CD4-positive, alpha-beta T cell treated with Interleukin-10 for 1 hour (primary cell): ENCODE data around the gene CASK.
"Not testable (repeated sequence)": the region's sequence is repeated elsewhere in the genome, so short reads cannot be mapped to it uniquely, and the experiment has no call there.

ENCODE experiments used
- DNase-seq: peaks from one replicate; pipeline ENCODE4 v3.0.0-alpha.2; 2020

The CASK gene

GRCh38 chrX:41553688-41554087 is 369.7 kb downstream of the CASK start:
- no peak for DNase-seq

- no peak for DNase-seq
Measured at GRCh38 chrX:41548411-41548810, 374.9 kb downstream of the CASK start.

- DNase-seq, result no peak
Measured at GRCh38 chrX:41543668-41544067, 379.7 kb downstream of the CASK start.

- DNase-seq, result no peak
Measured at GRCh38 chrX:41543025-41543424, 380.3 kb downstream of the CASK start.

- DNase-seq, result no peak
Measured at GRCh38 chrX:41542536-41542935, 380.8 kb downstream of the CASK start.

DNA sequence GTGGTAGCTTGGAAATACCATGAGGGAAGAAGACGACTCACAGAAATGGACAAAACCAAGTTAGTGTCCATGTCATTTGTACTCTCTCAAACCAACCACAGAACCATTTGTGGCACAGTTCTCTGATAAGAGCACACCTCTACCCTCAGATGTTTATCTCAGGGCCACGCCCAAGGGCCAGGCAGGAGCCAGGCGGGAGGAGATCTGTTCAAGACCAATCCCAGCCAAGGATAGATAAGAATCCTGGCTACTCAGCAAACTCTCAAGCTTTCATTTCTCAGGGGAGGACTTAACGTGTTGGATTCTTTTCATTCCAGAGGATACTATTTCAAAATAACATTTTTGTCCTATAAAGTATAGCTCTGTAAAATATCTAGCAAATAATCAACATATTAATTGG is 381.2 kb downstream of the CASK start:
- no peak for DNase-seq

GRCh38 chrX:41541386-41541785 is 382.0 kb downstream of the CASK start:
- no peak for DNase-seq

- DNase-seq, result no peak
Measured at GRCh38 chrX:41538707-41539106, 384.6 kb downstream of the CASK start.

GRCh38 chrX:41530085-41530484 is 393.3 kb downstream of the CASK start:
- DNase-seq, result no peak

GRCh38 chrX:41529221-41529620 is 394.1 kb downstream of the CASK start:
- DNase-seq, result no peak

DNA sequence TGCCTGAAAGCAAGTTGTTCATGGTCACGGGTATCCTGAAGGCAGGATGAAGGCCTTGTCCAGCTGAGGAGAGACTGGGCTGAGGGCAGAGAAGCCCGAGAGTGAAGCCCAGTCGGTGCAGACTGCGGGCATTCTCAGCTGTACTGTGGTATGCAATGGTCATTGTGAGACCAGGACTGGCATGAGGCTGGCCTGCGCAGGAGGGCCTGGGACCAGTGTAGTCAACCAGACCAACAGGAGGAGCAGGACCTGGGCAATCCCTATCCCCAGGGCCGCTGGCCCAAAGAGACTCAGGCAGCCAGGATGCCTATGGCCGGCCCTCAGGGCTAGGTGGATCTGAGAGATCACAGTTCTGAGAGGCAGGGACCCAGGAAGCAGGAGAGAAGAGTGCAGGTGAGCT is 394.6 kb downstream of the CASK start:
- DNase-seq, result no peak

DNA sequence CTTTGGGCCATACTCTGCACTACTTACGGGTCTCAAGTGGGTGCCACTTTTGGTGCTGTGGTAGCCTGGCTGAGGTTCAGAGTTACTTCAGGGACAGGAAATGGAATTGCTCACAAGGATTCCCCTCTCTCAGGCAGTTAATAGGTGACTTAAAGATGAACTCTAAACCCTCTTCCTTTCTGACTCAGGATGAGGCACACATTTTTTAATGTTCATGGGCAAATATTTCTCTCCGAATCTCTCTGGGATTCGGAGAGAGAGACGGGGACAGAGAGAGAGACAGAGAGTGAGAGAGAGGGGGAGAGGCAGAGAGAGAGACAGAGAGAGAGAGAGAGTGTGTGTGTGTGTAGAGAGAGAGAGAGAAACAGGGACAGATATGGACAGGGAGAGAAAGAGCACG is 396.4 kb downstream of the CASK start:
- no peak for DNase-seq

DNA sequence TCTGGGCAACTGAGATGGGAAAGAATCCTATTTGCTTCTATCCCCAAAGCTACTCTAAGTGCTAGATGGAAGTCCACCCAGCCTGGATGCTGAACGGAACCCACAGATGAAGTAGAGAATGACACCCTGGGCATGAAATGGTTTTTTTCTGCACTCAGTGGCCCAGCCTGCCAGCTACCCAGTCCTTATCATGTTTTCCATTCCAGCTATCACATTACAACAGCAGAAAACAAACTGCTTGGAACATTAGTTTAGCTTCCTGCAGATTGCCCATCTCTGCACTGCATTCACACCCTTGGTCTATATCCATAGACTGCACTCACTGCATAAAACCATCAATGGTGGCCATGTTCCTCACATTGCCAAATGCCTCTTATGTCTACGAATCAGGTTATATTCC is 397.1 kb downstream of the CASK start:
- no peak for DNase-seq

DNA sequence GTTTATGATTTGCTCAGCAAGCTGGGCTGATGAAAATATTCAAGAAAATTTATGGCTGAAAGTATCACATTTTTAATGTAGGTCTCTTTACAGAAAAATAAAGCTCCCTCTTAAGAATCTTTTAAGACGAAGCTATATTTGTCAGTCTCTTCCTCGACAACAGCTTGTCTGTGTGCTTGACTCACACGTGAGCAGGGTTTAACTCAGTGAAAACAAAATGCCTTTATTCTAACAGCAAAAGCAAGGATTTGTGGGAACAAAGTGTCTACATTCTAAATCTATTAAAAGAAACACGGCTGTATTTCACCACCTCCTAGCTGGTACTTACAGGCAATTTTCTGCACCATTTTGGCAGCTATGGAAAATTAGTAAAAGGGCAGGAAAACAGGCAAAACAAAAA is 400.7 kb downstream of the CASK start:
- no peak for DNase-seq

DNA sequence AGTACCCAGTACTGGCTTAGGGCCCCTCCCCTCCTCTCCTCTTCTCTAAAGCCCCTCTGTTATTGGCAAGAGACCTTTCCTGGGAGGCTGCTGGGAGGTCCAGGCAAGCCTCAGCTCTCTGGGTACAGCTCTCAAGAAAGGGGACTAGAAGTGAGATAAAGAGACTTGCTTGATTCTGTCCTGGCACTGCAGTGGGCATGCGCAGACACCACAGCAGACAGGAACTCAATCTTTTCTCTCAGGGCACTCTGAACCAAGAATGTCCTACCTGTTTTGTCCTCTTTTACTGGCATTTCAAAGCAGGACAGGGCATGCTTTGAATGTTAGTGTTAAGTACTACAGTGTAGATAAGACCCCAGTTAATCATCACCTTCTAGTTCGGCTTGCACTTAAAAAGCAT is 401.3 kb downstream of the CASK start:
- DNase-seq, result no peak

- no peak for DNase-seq
Measured at GRCh38 chrX:41519468-41519867, 403.9 kb downstream of the CASK start.

DNA sequence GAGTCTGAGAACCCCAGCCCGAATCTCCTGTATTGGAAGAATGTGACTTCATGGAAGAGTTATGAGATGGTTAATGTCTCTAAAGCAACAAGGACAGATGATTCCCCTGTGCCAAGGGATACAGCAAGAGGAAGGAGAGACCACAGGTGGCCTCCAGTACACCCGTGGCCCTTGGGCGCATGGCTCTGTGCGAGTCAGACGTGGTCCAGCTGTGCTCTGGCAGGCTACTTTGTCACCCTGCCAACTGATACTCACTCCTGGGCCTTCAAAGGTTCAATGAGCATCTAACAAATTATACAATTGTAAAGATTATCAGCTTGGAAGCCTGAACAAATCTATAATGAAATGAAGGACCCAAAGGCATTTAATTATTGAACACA is 404.5 kb downstream of the CASK start:
- no peak for DNase-seq

DNA sequence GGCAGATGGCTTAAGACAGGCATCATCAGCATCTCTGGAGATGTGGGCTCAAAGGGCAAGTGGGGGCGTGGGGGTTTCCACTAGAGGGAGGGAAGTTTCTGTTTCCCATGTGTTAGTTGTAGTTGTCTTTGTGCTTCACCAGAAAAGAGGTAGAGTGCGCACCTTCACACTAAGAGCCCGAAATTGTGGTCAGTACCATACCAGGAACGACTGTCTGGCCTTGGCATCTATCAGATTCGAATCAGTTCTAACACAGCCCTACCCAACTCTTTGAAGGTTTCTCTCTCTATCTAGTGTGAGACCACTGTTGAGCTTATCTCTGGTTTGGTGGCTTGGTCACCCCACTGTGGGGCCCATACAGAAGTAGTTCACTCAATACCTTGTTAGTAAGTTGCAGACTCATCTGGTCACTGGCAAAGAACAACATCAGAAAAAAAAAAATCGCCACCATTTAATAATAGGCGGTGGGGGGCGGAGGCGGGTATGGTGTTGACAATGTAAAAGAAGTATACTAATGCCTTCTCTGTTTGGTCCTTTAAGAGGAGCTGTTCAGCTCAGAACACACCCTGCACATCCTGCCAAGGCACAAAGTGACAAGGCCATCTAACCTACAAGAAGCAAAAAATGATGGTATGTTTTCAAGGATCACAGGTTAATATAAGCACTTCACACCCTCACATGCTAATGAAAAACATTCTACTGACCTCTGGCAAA is 405.1 kb downstream of the CASK start:
- no peak for DNase-seq

DNA sequence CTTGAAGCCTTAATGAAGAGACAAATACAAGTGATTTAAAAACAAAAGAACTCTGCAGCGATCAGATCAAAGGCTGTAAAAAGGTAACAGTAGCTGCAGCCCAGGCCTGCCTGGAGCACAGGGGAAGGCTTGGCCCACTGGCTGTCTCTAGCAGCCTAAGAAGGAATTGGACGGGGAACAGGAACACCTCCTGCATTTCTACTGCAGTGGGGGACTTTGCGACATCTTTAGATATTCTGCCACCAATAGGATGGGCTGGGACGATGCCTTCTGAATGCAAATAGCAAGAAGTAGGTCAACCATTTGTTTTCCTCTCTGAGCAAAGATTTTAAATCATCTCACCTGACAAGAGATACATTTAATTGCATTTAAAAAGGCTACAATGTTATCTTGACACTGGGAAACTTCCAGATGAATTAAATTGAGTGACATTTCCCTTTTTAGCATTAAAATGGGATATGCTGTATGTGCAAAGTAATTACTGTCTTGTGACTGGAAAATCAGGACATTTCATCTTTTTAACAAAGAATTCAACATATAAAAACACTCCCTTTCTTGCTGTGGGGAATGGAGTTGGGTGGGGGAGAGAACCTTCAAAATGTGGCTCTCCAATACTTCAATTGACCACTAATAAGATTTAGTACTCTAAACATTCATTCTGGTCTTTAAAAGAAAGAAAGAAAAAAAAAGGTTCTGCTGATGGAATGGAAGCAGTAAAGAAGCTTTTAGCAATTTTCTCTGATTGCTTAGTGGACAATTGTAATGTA is 406.2 kb downstream of the CASK start:
- no peak for DNase-seq

- no peak for DNase-seq
Measured at GRCh38 chrX:41516456-41516855, 406.9 kb downstream of the CASK start.

GRCh38 chrX:41515376-41515775 is 408.0 kb downstream of the CASK start:
- DNase-seq, result no peak

DNA sequence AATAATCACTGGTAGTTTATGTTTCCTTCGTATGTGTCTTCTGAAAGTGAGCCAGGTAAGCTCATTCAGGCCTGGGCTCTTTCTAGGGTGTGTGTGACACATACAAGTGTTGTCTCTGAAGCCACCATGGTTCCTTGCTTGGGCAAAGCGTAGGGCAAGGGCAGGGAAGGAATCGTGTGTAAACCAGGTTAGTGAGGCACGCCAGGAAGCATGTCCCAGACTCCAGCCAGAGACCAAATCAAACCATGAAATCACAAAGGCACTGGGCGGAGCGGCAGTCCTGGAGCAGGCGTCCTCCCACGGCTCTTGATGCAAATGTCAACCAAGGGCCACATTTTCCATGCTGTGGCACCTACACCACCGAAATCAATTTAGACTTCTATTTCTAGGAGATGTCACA is 409.2 kb downstream of the CASK start:
- DNase-seq, result no peak

- DNase-seq, result not testable (repeated sequence)
Measured at GRCh38 chrX:41512853-41513252, 410.5 kb downstream of the CASK start.

GRCh38 chrX:41512394-41512793 is 411.0 kb downstream of the CASK start:
- no peak for DNase-seq

GRCh38 chrX:41507919-41508318 is 415.4 kb downstream of the CASK start:
- DNase-seq, result no peak
